HepG2 (cell line): Measurements from ENCODE around the gene NDST1. TPM values are rescaled to one million over a fixed set of nuclear protein-coding genes. Genes with fewer than 3 reads are reported as not detected.

Experiments
- ATAC-seq: fragments of 200-7000 bp; cut with Tn5 transposase; 3 replicates; pipeline ENCODE4 v1.9.1; 2020; ENCODE audit warnings: mild to moderate bottlenecking, moderate library complexity
- BruUV-seq: library from RNA; stranded (reverse); fragments of 400-500 nt; replicated peaks from 2 replicates; lab custom pipeline; 2021; lab: Mats Ljungman, UMichigan
- CTCF ChIA-PET: fragments of 300-600 bp; formaldehyde crosslinking; extraction: SDS; loops from one replicate; lab custom pipeline; 2021; ENCODE audit warnings: low total read pairs, inconsistent platforms, low intra/inter-chr PET ratio; lab: Yijun Ruan, JAX
- POLR2A ChIA-PET: fragments of 350-600 bp; sonication (Branson Sonifier 250); formaldehyde crosslinking; loops from one replicate; lab custom pipeline; 2020; ENCODE audit warnings: antibody characterized with exemption, inconsistent platforms; lab: Yijun Ruan, JAX
- DNase-seq: peaks from one replicate; pipeline ENCODE4 v3.0.0-alpha.2; 2015; ENCODE audit warnings: low spot score
- FAIRE-seq: peaks from 3 replicates; lab custom pipeline; 2011; peaks lifted over from hg19 to GRCh38; lab: Jason Lieb, UNC
- H2AFZ ChIP-seq: one replicate; pipeline ENCODE4 v1.6.1; 2011; ENCODE audit warnings: low read length, inconsistent platforms
- H3K27ac ChIP-seq: fragments of 300-600 bp; 3 replicates; pipeline ENCODE4 v1.8.0; 2011; ENCODE audit warnings: mixed run types, mild to moderate bottlenecking, mixed read lengths, low read length, inconsistent platforms; ENCODE audit not compliant: insufficient read depth; ENCODE audit errors: extremely low read length
- H3K27me3 ChIP-seq, 2 experiments: fragments of 200-600 bp in 1 of 2; 2 replicates in 1 of 2; 3 replicates in 1 of 2; pipeline versions ENCODE4 v1.6.0 to v1.8.0; 2011; ENCODE audit warnings: low read length in 2 of 2, mild to moderate bottlenecking in 2 of 2, moderate library complexity in 2 of 2, inconsistent platforms in 1 of 2; ENCODE audit not compliant: insufficient read depth in 2 of 2, control insufficient read depth in 1 of 2
- H3K36me3 ChIP-seq, 2 experiments: fragments of 200-600 bp in 1 of 2; replicated peaks in 1 of 2; 2 replicates in 1 of 2; 3 replicates in 1 of 2; pipeline versions ENCODE4 v1.5.1 to v1.8.0; 2011; ENCODE audit warnings: low read length in 2 of 2, inconsistent platforms in 1 of 2; ENCODE audit not compliant: insufficient read depth in 2 of 2, control insufficient read depth in 1 of 2
- H3K4me1 ChIP-seq: 2 replicates; pipeline ENCODE4 v1.5.1; 2012; ENCODE audit warnings: low read length, inconsistent platforms; ENCODE audit not compliant: insufficient read depth
- H3K4me2 ChIP-seq: 2 replicates; pipeline ENCODE4 v1.6.0; 2011; ENCODE audit warnings: low read depth, low read length, inconsistent platforms
- H3K4me3 ChIP-seq, 3 experiments: fragments of 200-600 bp in 1 of 3; sonication (generic), shearing (Covaris generic) in 1 of 3; replicated peaks in 1 of 3; 2 replicates each; pipeline ENCODE4 v1.5.1; 2011 to 2016; ENCODE audit warnings: low read length in 3 of 3, inconsistent platforms in 2 of 3, low read depth in 2 of 3, mild to moderate bottlenecking in 2 of 3, control low read depth in 1 of 3, mixed read lengths in 1 of 3; ENCODE audit not compliant: insufficient read depth in 1 of 3
- H3K79me2 ChIP-seq: one replicate; pipeline ENCODE4 v1.6.1; 2011; ENCODE audit warnings: low read length, inconsistent platforms; ENCODE audit not compliant: insufficient read depth
- H3K9ac ChIP-seq: 2 replicates; pipeline ENCODE4 v1.6.0; 2011; ENCODE audit warnings: mild to moderate bottlenecking, low read depth, low read length, inconsistent platforms; ENCODE audit not compliant: insufficient read depth
- H3K9me3 ChIP-seq: 2 replicates; pipeline ENCODE4 v1.5.1; 2012; ENCODE audit warnings: mild to moderate bottlenecking, low read length
- H4K20me1 ChIP-seq: 2 replicates; pipeline ENCODE4 v1.6.0; 2011; ENCODE audit warnings: inconsistent platforms, mild to moderate bottlenecking, low read length, moderate library complexity; ENCODE audit not compliant: insufficient read depth
- HNRNPLL ChIP-seq: fragments of 200-400 bp; formaldehyde crosslinking; IDR thresholded peaks from 2 replicates; pipeline ENCODE4 v1.6.1; 2017; ENCODE audit warnings: mild to moderate bottlenecking, low read depth, low read length; ENCODE audit not compliant: poor library complexity, severe bottlenecking
- REXO4 ChIP-seq: sonication (generic); formaldehyde crosslinking; IDR thresholded peaks from 2 replicates; pipeline ENCODE4 v1.8.0; 2022; ENCODE audit warnings: missing genetic modification reagents, mild to moderate bottlenecking, borderline replicate concordance
- ZKSCAN5 ChIP-seq: sonication (generic); formaldehyde crosslinking; IDR thresholded peaks from 2 replicates; pipeline ENCODE4 v1.5.1; 2020; ENCODE audit warnings: mild to moderate bottlenecking, missing genetic modification reagents
- ZNF652 ChIP-seq: IDR thresholded peaks from 2 replicates; pipeline ENCODE4 v1.6.1; 2016; ENCODE audit warnings: low read depth, borderline replicate concordance
- ZNF761 ChIP-seq: sonication (generic); formaldehyde crosslinking; conservative IDR thresholded peaks from 2 replicates; pipeline ENCODE4 v1.4.0; 2020; ENCODE audit warnings: mild to moderate bottlenecking, missing genetic modification reagents
- ZNF773 ChIP-seq: sonication (generic); formaldehyde crosslinking; IDR thresholded peaks from 2 replicates; pipeline ENCODE4 v1.4.0; 2020; ENCODE audit warnings: missing genetic modification reagents, borderline replicate concordance
- WGBS: methylation state at CpG from one replicate; pipeline ENCODE4 v1.1.6; 2017; ENCODE audit warnings: low lambda C conversion rate; 5-methylcytosine and 5-hydroxymethylcytosine counted together
- in situ Hi-C: cut with HindIII; loops from 2 replicates; pipeline ENCODE4 v1.10.0; 2017; ENCODE audit warnings: low pct_unique_long_range_greater_than_20kb; ENCODE audit not compliant: extremely low pct_ligation_motif_present
- intact Hi-C: fragments of 100-400 bp; cut with micrococcal nuclease; formaldehyde crosslinking; loops from one replicate; pipeline ENCODE4 v1.10.0; 2022; ENCODE audit not compliant: unreplicated experiment
- polyA plus RNA-seq, 8 experiments: library from polyadenylated mRNA; depleted of rRNA in 3 of 8; stranded (reverse) in 7 of 8; unstranded in 1 of 8; fragments of >200 nt; fragmentation: Illumina TruSeq in 4 of 8; extraction: Trizol in 4 of 8; gene quantifications; 2 replicates each; pipeline versions ENCODE4 v1.2.1 to v1.2.3, GENCODE V29; 2011 to 2016; ENCODE audit warnings: low read depth in 4 of 8, missing spikeins in 1 of 8, mixed read lengths in 1 of 8; ENCODE audit not compliant: insufficient read depth in 1 of 8
- total RNA-seq, 5 experiments: library from RNA; depleted of rRNA; stranded (reverse); fragments of >200 nt; fragmentation: Illumina TruSeq; extraction: Trizol; gene quantifications; 2 replicates each; pipeline ENCODE4 v1.2.3, GENCODE V29; 2016; ENCODE audit warnings: low read depth in 1 of 5
- TF ChIP-seq, protein P1 (sequence below), 2 experiments: IDR thresholded peaks; 2 replicates each; pipeline ENCODE4 v1.6.1; 2011 to 2012; ENCODE audit warnings: low read length in 2 of 2, borderline replicate concordance in 1 of 2, low read depth in 1 of 2, mild to moderate bottlenecking in 1 of 2, moderate library complexity in 1 of 2
- TF ChIP-seq, protein P2 (sequence below): sonication (generic); formaldehyde crosslinking; IDR thresholded peaks from 2 replicates; pipeline ENCODE4 v1.4.0; 2020; ENCODE audit warnings: mild to moderate bottlenecking, missing genetic modification reagents
- TF ChIP-seq, protein P3 (sequence below): sonication (generic); formaldehyde crosslinking; IDR thresholded peaks from 2 replicates; pipeline ENCODE4 v1.4.0; 2020; ENCODE audit warnings: missing genetic modification reagents
- TF ChIP-seq, protein P4 (sequence below): sonication (generic); formaldehyde crosslinking; IDR thresholded peaks from 2 replicates; pipeline ENCODE4 v1.4.0; 2020; ENCODE audit warnings: missing genetic modification reagents

Gene NDST1
- total and polyA plus RNA-seq, 2 of the 13 experiments (the other 11 are each of a cell fraction or from before 2014, with no cell fraction given), result 23.8 to 26.2 TPM

DNA sequence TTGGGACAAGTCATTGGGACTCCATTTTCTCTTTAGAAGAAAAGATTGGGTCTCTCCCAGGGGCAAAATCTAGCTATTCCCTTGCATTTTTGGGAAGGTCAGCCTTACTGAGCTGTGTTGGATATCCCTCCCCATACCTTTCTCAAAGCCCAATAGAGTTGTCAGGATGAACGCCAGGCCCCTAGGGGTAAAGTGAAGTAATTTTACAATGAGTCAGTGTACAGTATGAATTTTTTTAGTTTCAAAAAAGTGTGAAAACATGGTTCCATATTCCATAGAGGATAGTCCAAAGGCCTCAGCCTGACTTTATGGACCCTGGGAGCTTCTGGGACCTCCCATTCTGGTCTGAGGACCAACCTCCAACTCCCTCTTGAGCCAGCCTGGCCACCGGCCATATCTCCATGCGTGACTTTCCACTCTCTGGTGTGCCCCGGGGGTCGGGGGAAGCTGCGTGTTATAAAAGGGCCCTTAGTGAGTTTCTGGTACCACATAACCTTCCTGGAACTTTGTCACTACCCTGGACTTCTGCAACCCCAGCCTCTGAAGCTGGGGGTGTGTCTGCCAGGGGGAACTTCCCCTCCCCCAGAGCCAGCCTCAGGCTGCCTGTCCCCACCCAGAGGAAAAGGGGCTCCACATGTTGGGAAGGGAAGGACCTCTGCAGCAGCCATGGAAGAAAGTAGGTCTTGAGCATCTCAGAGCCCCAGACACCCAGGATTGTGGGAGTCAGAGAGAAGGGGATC lies 80.1 kb downstream of the NDST1 start:
- intact Hi-C loops, result loop anchor here (2.0 kb wide), 1 partner anchor 17 kb away; no protein-coding TSS in a partner anchor
- ATAC-seq (no peak), FAIRE-seq (no peak), DNase-seq (no peak)
- Histone ChIP-seq H3K79me2 (no peaks in the 10 kb centered on the region), H3K9me3 (no peaks in the 10 kb centered on the region), H3K9ac (no peak overlapping the region), H3K4me3 (no peak overlapping the region), H4K20me1 (no peaks in the 10 kb centered on the region), H2AFZ (no peak overlapping the region), H3K36me3 (no peaks in the 10 kb centered on the region), H3K27me3 (peaks cover 0 to 17% of the 10 kb centered on the region in 2 experiments; a peak in 2 of 5 replicates), H3K4me1 (peaks cover 57% of the 10 kb centered on the region), H3K4me2 (no peak overlapping the region), H3K27ac (no peak overlapping the region)
- BruUV-seq, result no TSS peak
- 1% methylated on average over 6 of the region's 6 CpGs for WGBS
- ChIA-PET POLR2A (no interaction called here), CTCF (no interaction called here)
- in situ Hi-C loops, result no loop called here
- TF ChIP-seq, protein P1, sequence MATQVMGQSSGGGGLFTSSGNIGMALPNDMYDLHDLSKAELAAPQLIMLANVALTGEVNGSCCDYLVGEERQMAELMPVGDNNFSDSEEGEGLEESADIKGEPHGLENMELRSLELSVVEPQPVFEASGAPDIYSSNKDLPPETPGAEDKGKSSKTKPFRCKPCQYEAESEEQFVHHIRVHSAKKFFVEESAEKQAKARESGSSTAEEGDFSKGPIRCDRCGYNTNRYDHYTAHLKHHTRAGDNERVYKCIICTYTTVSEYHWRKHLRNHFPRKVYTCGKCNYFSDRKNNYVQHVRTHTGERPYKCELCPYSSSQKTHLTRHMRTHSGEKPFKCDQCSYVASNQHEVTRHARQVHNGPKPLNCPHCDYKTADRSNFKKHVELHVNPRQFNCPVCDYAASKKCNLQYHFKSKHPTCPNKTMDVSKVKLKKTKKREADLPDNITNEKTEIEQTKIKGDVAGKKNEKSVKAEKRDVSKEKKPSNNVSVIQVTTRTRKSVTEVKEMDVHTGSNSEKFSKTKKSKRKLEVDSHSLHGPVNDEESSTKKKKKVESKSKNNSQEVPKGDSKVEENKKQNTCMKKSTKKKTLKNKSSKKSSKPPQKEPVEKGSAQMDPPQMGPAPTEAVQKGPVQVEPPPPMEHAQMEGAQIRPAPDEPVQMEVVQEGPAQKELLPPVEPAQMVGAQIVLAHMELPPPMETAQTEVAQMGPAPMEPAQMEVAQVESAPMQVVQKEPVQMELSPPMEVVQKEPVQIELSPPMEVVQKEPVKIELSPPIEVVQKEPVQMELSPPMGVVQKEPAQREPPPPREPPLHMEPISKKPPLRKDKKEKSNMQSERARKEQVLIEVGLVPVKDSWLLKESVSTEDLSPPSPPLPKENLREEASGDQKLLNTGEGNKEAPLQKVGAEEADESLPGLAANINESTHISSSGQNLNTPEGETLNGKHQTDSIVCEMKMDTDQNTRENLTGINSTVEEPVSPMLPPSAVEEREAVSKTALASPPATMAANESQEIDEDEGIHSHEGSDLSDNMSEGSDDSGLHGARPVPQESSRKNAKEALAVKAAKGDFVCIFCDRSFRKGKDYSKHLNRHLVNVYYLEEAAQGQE (IDR thresholded peaks at IDR 0.05; ENCODE audit: borderline replicate concordance in 1 of 2, low read depth in 1 of 2, low read length in 2 of 2), result no peak
- TF ChIP-seq ZNF773 (no peak), ZNF652 (CRISPR knock-in tag) (no peak), REXO4 (CRISPR knock-in tag) (no peak), HNRNPLL (no peak), ZKSCAN5 (no peak), ZNF761 (no peak)
- TF ChIP-seq, protein P2, sequence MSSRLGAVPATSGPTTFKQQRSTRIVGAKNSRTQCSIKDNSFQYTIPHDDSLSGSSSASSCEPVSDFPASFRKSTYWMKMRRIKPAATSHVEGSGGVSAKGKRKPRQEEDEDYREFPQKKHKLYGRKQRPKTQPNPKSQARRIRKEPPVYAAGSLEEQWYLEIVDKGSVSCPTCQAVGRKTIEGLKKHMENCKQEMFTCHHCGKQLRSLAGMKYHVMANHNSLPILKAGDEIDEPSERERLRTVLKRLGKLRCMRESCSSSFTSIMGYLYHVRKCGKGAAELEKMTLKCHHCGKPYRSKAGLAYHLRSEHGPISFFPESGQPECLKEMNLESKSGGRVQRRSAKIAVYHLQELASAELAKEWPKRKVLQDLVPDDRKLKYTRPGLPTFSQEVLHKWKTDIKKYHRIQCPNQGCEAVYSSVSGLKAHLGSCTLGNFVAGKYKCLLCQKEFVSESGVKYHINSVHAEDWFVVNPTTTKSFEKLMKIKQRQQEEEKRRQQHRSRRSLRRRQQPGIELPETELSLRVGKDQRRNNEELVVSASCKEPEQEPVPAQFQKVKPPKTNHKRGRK (CRISPR knock-in tag), result no peak
- TF ChIP-seq, protein P3, sequence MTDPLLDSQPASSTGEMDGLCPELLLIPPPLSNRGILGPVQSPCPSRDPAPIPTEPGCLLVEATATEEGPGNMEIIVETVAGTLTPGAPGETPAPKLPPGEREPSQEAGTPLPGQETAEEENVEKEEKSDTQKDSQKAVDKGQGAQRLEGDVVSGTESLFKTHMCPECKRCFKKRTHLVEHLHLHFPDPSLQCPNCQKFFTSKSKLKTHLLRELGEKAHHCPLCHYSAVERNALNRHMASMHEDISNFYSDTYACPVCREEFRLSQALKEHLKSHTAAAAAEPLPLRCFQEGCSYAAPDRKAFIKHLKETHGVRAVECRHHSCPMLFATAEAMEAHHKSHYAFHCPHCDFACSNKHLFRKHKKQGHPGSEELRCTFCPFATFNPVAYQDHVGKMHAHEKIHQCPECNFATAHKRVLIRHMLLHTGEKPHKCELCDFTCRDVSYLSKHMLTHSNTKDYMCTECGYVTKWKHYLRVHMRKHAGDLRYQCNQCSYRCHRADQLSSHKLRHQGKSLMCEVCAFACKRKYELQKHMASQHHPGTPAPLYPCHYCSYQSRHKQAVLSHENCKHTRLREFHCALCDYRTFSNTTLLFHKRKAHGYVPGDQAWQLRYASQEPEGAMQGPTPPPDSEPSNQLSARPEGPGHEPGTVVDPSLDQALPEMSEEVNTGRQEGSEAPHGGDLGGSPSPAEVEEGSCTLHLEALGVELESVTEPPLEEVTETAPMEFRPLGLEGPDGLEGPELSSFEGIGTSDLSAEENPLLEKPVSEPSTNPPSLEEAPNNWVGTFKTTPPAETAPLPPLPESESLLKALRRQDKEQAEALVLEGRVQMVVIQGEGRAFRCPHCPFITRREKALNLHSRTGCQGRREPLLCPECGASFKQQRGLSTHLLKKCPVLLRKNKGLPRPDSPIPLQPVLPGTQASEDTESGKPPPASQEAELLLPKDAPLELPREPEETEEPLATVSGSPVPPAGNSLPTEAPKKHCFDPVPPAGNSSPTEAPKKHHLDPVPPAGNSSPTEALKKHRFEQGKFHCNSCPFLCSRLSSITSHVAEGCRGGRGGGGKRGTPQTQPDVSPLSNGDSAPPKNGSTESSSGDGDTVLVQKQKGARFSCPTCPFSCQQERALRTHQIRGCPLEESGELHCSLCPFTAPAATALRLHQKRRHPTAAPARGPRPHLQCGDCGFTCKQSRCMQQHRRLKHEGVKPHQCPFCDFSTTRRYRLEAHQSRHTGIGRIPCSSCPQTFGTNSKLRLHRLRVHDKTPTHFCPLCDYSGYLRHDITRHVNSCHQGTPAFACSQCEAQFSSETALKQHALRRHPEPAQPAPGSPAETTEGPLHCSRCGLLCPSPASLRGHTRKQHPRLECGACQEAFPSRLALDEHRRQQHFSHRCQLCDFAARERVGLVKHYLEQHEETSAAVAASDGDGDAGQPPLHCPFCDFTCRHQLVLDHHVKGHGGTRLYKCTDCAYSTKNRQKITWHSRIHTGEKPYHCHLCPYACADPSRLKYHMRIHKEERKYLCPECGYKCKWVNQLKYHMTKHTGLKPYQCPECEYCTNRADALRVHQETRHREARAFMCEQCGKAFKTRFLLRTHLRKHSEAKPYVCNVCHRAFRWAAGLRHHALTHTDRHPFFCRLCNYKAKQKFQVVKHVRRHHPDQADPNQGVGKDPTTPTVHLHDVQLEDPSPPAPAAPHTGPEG (CRISPR knock-in tag), result no peak
- TF ChIP-seq, protein P4, sequence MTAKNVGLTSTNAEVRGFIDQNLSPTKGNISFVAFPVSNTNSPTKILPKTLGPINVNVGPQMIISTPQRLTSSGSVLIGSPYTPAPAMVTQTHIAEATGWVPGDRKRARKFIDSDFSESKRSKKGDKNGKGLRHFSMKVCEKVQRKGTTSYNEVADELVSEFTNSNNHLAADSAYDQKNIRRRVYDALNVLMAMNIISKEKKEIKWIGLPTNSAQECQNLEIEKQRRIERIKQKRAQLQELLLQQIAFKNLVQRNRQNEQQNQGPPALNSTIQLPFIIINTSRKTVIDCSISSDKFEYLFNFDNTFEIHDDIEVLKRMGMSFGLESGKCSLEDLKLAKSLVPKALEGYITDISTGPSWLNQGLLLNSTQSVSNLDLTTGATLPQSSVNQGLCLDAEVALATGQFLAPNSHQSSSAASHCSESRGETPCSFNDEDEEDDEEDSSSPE (CRISPR knock-in tag), result no peak
